ENCODE results near the gene ELN.

GRCh38 chr7:74006451-74007241 lies 21.3 kb upstream of the ELN start:
- no peak for TF ChIP-seq CTCF (IDR thresholded peaks at IDR 0.05 in 2 of 3, conservative IDR thresholded peaks at IDR 0.05 in 1 of 3; ENCODE audit: insufficient read depth in 2 of 3, low read depth in 1 of 3, low read length in 3 of 3)
- no peak for TF ChIP-seq POLR2A (conservative IDR thresholded peaks at IDR 0.05)
- TF ChIP-seq ZNF398 (CRISPR knock-in tag; IDR thresholded peaks at IDR 0.05): no peak
